Neural cell (in vitro differentiated cells): ENCODE data around the gene INSRR.

Experiments used
- EP300 ChIP-seq: fragments of 450-650 bp; conservative IDR thresholded peaks from 2 replicates; pipeline ENCODE4 v1.6.1; 2014; ENCODE audit warnings: antibody characterized with exemption, mild to moderate bottlenecking, moderate library complexity; ENCODE audit not compliant: poor library complexity, severe bottlenecking
- EZH2 ChIP-seq: fragments of 200-600, 300-800 bp; shearing (Covaris generic), sonication (generic); IDR thresholded peaks from 2 replicates; pipeline ENCODE4 v1.6.1; 2014; ENCODE audit warnings: antibody characterized with exemption, low read length, borderline replicate concordance, mild to moderate bottlenecking; ENCODE audit not compliant: insufficient read depth, poor library complexity, severe bottlenecking
- POLR2AphosphoS5 ChIP-seq: IDR thresholded peaks from 2 replicates; pipeline ENCODE4 v1.6.1; 2012
- TF ChIP-seq, protein P1 (sequence below): IDR thresholded peaks from 2 replicates; pipeline ENCODE4 v1.6.1; 2012; ENCODE audit warnings: borderline replicate concordance
- TF ChIP-seq, protein P2 (sequence below): fragments of 450-650 bp; IDR thresholded peaks from 2 replicates; pipeline ENCODE4 v1.5.1; 2014; ENCODE audit warnings: antibody characterized with exemption, mild to moderate bottlenecking, moderate library complexity; ENCODE audit not compliant: poor library complexity, severe bottlenecking

DNA sequence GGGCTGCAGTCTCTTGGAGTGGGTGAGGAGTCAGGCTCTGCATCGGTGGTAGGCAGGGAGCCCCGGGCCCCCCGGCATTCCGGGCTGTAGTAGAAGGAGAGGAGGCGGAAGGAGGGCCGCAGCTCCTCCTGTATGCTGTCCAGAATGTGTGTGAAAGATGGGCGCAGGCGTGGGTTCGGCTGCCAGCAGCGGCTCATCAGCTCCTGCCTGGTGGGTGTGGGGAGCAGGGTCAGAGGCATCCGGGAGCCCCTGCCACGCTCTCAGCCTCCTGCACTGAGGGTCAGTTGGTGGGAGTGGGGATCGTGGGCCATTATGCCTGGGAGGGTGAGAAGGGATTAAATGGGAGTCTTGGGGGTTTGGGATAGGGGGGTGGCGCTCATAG lies 18.0 kb downstream of the INSRR start:
- TF ChIP-seq, protein P1, sequence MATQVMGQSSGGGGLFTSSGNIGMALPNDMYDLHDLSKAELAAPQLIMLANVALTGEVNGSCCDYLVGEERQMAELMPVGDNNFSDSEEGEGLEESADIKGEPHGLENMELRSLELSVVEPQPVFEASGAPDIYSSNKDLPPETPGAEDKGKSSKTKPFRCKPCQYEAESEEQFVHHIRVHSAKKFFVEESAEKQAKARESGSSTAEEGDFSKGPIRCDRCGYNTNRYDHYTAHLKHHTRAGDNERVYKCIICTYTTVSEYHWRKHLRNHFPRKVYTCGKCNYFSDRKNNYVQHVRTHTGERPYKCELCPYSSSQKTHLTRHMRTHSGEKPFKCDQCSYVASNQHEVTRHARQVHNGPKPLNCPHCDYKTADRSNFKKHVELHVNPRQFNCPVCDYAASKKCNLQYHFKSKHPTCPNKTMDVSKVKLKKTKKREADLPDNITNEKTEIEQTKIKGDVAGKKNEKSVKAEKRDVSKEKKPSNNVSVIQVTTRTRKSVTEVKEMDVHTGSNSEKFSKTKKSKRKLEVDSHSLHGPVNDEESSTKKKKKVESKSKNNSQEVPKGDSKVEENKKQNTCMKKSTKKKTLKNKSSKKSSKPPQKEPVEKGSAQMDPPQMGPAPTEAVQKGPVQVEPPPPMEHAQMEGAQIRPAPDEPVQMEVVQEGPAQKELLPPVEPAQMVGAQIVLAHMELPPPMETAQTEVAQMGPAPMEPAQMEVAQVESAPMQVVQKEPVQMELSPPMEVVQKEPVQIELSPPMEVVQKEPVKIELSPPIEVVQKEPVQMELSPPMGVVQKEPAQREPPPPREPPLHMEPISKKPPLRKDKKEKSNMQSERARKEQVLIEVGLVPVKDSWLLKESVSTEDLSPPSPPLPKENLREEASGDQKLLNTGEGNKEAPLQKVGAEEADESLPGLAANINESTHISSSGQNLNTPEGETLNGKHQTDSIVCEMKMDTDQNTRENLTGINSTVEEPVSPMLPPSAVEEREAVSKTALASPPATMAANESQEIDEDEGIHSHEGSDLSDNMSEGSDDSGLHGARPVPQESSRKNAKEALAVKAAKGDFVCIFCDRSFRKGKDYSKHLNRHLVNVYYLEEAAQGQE = no peak
- TF ChIP-seq, protein P2, sequence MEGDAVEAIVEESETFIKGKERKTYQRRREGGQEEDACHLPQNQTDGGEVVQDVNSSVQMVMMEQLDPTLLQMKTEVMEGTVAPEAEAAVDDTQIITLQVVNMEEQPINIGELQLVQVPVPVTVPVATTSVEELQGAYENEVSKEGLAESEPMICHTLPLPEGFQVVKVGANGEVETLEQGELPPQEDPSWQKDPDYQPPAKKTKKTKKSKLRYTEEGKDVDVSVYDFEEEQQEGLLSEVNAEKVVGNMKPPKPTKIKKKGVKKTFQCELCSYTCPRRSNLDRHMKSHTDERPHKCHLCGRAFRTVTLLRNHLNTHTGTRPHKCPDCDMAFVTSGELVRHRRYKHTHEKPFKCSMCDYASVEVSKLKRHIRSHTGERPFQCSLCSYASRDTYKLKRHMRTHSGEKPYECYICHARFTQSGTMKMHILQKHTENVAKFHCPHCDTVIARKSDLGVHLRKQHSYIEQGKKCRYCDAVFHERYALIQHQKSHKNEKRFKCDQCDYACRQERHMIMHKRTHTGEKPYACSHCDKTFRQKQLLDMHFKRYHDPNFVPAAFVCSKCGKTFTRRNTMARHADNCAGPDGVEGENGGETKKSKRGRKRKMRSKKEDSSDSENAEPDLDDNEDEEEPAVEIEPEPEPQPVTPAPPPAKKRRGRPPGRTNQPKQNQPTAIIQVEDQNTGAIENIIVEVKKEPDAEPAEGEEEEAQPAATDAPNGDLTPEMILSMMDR = no peak
- TF ChIP-seq EZH2 (no peak), POLR2AphosphoS5 (no peak), EP300 (no peak)
